Measurements from ENCODE around the gene C11orf86. TPM values are rescaled to one million over a fixed set of nuclear protein-coding genes. Genes with fewer than 3 reads are reported as not detected.
A peak's percentile ranks its signal among the peaks of the same experiment; 100 is the strongest.

C11orf86 gene
- total RNA-seq, 1 experiment from 2014 or later: not detected

DNA sequence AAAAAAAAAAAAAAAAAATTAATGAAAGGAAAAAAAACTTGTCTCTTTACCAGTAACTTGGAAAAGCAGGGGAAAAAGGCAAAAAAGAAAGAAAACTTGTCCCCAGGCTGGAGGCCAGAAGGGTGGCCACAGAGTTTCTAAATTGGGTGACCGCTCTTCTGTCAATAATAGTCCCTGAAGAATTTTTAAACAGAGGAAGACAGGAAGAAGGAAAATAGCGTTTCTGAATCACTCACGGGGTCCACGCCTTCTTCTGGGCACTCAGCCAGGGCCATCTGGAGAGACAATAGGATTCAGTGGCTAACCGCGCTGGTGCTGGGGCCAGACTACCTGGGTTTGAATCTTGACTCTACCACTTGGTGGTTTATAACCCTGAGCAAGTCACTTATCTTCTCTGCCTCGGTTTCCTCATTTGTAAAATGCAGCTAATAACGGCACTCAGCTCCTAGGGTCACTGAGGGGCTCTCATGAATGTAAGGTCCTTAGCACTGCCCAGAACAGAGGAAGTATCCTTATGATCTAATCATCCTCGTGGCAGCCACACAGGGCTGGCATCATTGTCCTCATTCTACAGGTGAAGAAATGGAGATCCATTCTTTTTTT, 7.0 kb downstream of the C11orf86 start:
- no peak for TF ChIP-seq EZH2 (IDR thresholded peaks at IDR 0.05; ENCODE audit: borderline replicate concordance, low read depth, low read length, poor library complexity, severe bottlenecking)
- TF ChIP-seq, protein P1, sequence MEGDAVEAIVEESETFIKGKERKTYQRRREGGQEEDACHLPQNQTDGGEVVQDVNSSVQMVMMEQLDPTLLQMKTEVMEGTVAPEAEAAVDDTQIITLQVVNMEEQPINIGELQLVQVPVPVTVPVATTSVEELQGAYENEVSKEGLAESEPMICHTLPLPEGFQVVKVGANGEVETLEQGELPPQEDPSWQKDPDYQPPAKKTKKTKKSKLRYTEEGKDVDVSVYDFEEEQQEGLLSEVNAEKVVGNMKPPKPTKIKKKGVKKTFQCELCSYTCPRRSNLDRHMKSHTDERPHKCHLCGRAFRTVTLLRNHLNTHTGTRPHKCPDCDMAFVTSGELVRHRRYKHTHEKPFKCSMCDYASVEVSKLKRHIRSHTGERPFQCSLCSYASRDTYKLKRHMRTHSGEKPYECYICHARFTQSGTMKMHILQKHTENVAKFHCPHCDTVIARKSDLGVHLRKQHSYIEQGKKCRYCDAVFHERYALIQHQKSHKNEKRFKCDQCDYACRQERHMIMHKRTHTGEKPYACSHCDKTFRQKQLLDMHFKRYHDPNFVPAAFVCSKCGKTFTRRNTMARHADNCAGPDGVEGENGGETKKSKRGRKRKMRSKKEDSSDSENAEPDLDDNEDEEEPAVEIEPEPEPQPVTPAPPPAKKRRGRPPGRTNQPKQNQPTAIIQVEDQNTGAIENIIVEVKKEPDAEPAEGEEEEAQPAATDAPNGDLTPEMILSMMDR (conservative IDR thresholded peaks at IDR 0.05; ENCODE audit: low read depth, low read length): no peak
- Histone ChIP-seq H3K4me3 (ENCODE audit: low read depth, low read length, poor library complexity, severe bottlenecking) (no peak overlapping the region), H3K36me3 (ENCODE audit: insufficient read depth, low read length, poor library complexity, severe bottlenecking) (no peaks in the 10 kb centered on the region), H3K27me3 (replicated peaks; ENCODE audit: insufficient read depth, low read depth, low read length, poor library complexity) (no peaks in the 10 kb centered on the region), H3K4me1 (ENCODE audit: insufficient read depth, low read length, poor library complexity, severe bottlenecking) (peaks cover 12% of the 10 kb centered on the region), H3K27ac (ENCODE audit: low read depth, low read length, poor library complexity, severe bottlenecking) (no peak overlapping the region), H3K9me3 (ENCODE audit: low read depth, low read length, poor library complexity, severe bottlenecking) (peaks cover 13% of the 10 kb centered on the region)
- intact Hi-C loops (cut with micrococcal nuclease; ENCODE audit: unreplicated experiment): no loop called here
- no TSS peak for BruUV-seq (replicated peaks)
- peak; percentile 98 for DNase-seq (ENCODE audit: low spot score)
- POLR2A ChIA-PET (ENCODE audit: low non-redundant PET): no interaction called here
- CTCF ChIA-PET: interaction anchor here (0.6 kb wide), 1 partner anchor 8 kb away, joined by 14 read pairs; no protein-coding TSS in a partner anchor

DNA sequence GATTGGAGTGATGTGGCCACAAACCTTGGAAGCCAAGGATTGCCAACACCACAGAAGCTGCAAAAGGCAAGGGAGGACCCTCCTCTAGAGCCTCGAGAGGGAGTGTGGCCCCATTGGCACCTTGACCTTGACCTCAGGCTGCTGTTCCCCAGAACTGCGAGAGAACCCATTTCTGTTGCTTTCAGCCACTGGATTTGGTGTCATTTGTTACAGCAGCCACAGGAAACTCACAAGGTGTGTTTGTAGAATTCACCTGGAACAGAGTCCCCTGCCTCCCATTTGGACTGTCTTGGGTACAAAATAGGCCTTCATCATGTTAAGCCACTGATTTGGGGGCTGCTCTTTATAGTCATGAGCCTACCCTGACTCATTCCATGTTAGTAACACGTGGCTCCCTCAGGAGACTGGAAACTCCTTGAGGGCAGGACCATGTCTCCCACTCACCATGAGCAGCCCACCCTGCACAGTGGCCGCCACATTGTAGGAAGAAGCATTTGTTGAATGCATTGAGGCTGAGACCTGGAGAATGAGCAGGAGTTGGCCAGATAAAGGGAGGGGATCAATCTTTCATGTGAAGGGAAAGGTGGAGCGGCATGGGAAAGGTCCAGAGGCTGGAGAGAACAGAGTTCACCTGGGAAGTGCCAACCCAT, 8.3 kb downstream of the C11orf86 start:
- H3K27ac ChIP-seq (ENCODE audit: low read depth, low read length, poor library complexity, severe bottlenecking): no peak overlapping the region
- ChIA-PET POLR2A (ENCODE audit: low non-redundant PET) (no interaction called here), CTCF (no interaction called here)
- peaks cover 13% of the 10 kb centered on the region for H3K9me3 ChIP-seq (ENCODE audit: low read depth, low read length, poor library complexity, severe bottlenecking)
- peaks cover 12% of the 10 kb centered on the region for H3K4me1 ChIP-seq (ENCODE audit: insufficient read depth, low read length, poor library complexity, severe bottlenecking)
- no peaks in the 10 kb centered on the region for H3K36me3 ChIP-seq (ENCODE audit: insufficient read depth, low read length, poor library complexity, severe bottlenecking)
- no peak overlapping the region for H3K4me3 ChIP-seq (ENCODE audit: low read depth, low read length, poor library complexity, severe bottlenecking)
- no peaks in the 10 kb centered on the region for H3K27me3 ChIP-seq (replicated peaks; ENCODE audit: insufficient read depth, low read depth, low read length, poor library complexity)
- no TSS peak for BruUV-seq (replicated peaks)
- TF ChIP-seq EZH2 (IDR thresholded peaks at IDR 0.05; ENCODE audit: borderline replicate concordance, low read depth, low read length, poor library complexity, severe bottlenecking): no peak
- TF ChIP-seq, protein P1 (conservative IDR thresholded peaks at IDR 0.05; ENCODE audit: low read depth, low read length): no peak
- DNase-seq (ENCODE audit: low spot score): no peak
- intact Hi-C loops (cut with micrococcal nuclease; ENCODE audit: unreplicated experiment): no loop called here

DNA sequence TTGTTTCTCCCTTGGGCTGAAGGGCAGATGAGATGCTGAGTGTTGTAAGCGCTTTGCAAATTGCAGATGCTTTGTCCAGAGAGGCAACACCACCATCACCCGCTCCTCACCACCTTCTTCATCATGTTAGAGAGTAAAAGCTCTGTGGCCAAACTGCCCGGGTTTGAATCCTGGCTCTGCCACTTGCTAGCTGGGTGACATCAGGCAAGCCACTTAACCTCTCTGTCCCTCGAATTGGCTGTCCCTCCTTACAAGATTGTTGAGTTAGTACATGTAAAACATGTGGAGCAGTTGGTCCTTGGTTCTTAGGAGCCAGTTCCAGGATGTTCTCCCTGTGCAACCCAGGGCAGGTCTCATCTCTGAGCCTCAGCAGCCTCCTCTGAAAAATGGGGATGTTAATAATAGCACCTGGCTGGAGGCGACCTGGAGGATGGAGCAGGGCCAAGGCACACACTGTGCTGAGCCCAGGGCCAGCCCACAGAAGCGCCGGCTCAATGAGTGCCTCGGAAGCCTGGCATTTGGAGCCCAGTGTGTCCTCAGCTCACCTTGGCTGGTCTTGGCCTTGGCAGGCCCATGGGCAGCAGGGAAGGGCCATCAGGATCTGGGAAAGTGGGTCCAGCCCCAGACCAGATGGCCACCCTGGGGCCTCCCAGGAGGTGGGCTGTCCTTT, 10.5 kb downstream of the C11orf86 start:
- CTCF ChIA-PET: no interaction called here
- H3K4me3 ChIP-seq (ENCODE audit: low read depth, low read length, poor library complexity, severe bottlenecking): no peak overlapping the region
- no peak overlapping the region for H3K27ac ChIP-seq (ENCODE audit: low read depth, low read length, poor library complexity, severe bottlenecking)
- TF ChIP-seq EZH2 (IDR thresholded peaks at IDR 0.05; ENCODE audit: borderline replicate concordance, low read depth, low read length, poor library complexity, severe bottlenecking): no peak
- TF ChIP-seq, protein P1 (conservative IDR thresholded peaks at IDR 0.05; ENCODE audit: low read depth, low read length): no peak
- DNase-seq (ENCODE audit: low spot score): no peak
- no TSS peak for BruUV-seq (replicated peaks)
- no peaks in the 10 kb centered on the region for H3K36me3 ChIP-seq (ENCODE audit: insufficient read depth, low read length, poor library complexity, severe bottlenecking)
- POLR2A ChIA-PET (ENCODE audit: low non-redundant PET): no interaction called here
- intact Hi-C loops (cut with micrococcal nuclease; ENCODE audit: unreplicated experiment): no loop called here
- H3K27me3 ChIP-seq (replicated peaks; ENCODE audit: insufficient read depth, low read depth, low read length, poor library complexity): no peaks in the 10 kb centered on the region
- H3K4me1 ChIP-seq (ENCODE audit: insufficient read depth, low read length, poor library complexity, severe bottlenecking): peaks cover 12% of the 10 kb centered on the region
- H3K9me3 ChIP-seq (ENCODE audit: low read depth, low read length, poor library complexity, severe bottlenecking): no peaks in the 10 kb centered on the region
